Measurements from ENCODE around the gene GRIA1.

Gene GRIA1

DNA sequence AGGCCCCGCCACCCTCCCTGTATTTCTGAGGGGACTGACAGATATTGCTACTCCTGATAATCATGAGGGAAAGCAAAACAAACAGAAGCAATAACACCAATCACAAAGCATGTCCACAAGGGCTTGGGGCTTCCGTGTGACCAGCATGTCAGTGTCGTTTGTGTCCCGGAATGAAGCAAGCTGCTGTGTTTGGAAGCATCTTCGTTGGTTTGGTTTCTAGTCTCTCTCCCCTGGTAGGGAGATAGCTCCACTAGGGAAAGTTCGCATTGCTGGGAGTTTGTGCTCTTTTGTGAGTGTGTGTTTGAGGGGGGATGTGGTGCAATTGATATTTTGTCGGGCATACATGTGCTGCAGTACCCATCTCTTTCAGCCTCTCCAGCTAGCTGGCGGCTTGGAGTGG lies 1.4 kb downstream of the GRIA1 start:
- no peak for TF ChIP-seq SUZ12 (IDR thresholded peaks at IDR 0.05; ENCODE audit: extremely low read depth, insufficient read depth, insufficient read length)
- H3K9me3 ChIP-seq (ENCODE audit: insufficient read depth, low read length): no peaks in the 10 kb centered on the region
- H3K4me1 ChIP-seq (ENCODE audit: insufficient read depth, insufficient read length): peaks cover 2% of the 10 kb centered on the region
- H3K9ac ChIP-seq (ENCODE audit: insufficient read length, low read depth): no peak overlapping the region
- H3K36me3 ChIP-seq (ENCODE audit: insufficient read depth, insufficient read length, low read length): no peaks in the 10 kb centered on the region
- no peak for DNase-seq (ENCODE audit: low read depth, low spot score)
- H3K4me3 ChIP-seq (ENCODE audit: insufficient read length, low read depth): no peak overlapping the region
- H3K27me3 ChIP-seq (ENCODE audit: insufficient read depth, insufficient read length): peaks cover 17% of the 10 kb centered on the region

GRCh38 chr5:153496835-153497234 lies 6.4 kb downstream of the GRIA1 start:
- Histone ChIP-seq H3K36me3 (ENCODE audit: insufficient read depth, insufficient read length, low read length) (no peaks in the 10 kb centered on the region), H3K4me1 (ENCODE audit: insufficient read depth, insufficient read length) (no peaks in the 10 kb centered on the region), H3K9me3 (ENCODE audit: insufficient read depth, low read length) (no peaks in the 10 kb centered on the region), H3K4me3 (ENCODE audit: insufficient read length, low read depth) (no peak overlapping the region), H3K27me3 (ENCODE audit: insufficient read depth, insufficient read length) (peaks cover 4% of the 10 kb centered on the region), H3K9ac (ENCODE audit: insufficient read length, low read depth) (no peak overlapping the region)
- TF ChIP-seq SUZ12 (IDR thresholded peaks at IDR 0.05; ENCODE audit: extremely low read depth, insufficient read depth, insufficient read length) (no peak), YY1 (IDR thresholded peaks at IDR 0.05; ENCODE audit: insufficient read depth, insufficient read length) (no peak), ZNF274 (IDR thresholded peaks at IDR 0.05; ENCODE audit: low read depth, low read length) (no peak)
- no peak for DNase-seq (ENCODE audit: low read depth, low spot score)

- no peak for DNase-seq (ENCODE audit: low read depth, low spot score)
- H3K27me3 ChIP-seq (ENCODE audit: insufficient read depth, insufficient read length): no peaks in the 10 kb centered on the region
- no peak for TF ChIP-seq SUZ12 (IDR thresholded peaks at IDR 0.05; ENCODE audit: extremely low read depth, insufficient read depth, insufficient read length)
- no peak for TF ChIP-seq ZNF274 (IDR thresholded peaks at IDR 0.05; ENCODE audit: low read depth, low read length)
- no peak for TF ChIP-seq YY1 (IDR thresholded peaks at IDR 0.05; ENCODE audit: insufficient read depth, insufficient read length)
- H3K9me3 ChIP-seq (ENCODE audit: insufficient read depth, low read length): no peaks in the 10 kb centered on the region
- H3K4me3 ChIP-seq (ENCODE audit: insufficient read length, low read depth): no peak overlapping the region
- no peaks in the 10 kb centered on the region for H3K4me1 ChIP-seq (ENCODE audit: insufficient read depth, insufficient read length)
- no peaks in the 10 kb centered on the region for H3K36me3 ChIP-seq (ENCODE audit: insufficient read depth, insufficient read length, low read length)
- no peak overlapping the region for H3K9ac ChIP-seq (ENCODE audit: insufficient read length, low read depth)
Measured at GRCh38 chr5:153498516-153498915, 8.0 kb downstream of the GRIA1 start.

DNA sequence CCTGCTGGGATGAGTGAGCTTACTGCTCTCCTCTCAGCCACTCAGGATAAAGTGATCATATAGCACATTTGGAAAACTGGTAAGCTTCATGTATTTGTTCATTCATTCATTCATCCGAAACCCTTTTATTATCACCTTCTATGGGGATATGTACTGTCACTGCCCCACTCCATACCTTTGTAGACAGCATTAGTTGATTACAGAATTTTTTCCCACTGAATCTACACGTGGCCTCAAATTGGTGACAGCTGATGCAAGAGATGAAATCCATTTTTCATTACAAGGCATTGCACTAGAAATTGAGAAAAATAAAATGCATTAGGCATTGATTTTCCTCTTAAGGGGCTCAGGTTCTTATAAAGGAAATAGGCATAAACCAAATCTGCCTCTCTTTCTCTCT lies 9.7 kb downstream of the GRIA1 start:
- TF ChIP-seq SUZ12 (IDR thresholded peaks at IDR 0.05; ENCODE audit: extremely low read depth, insufficient read depth, insufficient read length) (no peak), ZNF274 (IDR thresholded peaks at IDR 0.05; ENCODE audit: low read depth, low read length) (no peak), YY1 (IDR thresholded peaks at IDR 0.05; ENCODE audit: insufficient read depth, insufficient read length) (no peak)
- H3K9me3 ChIP-seq (ENCODE audit: insufficient read depth, low read length): no peaks in the 10 kb centered on the region
- H3K36me3 ChIP-seq (ENCODE audit: insufficient read depth, insufficient read length, low read length): no peaks in the 10 kb centered on the region
- no peaks in the 10 kb centered on the region for H3K27me3 ChIP-seq (ENCODE audit: insufficient read depth, insufficient read length)
- H3K9ac ChIP-seq (ENCODE audit: insufficient read length, low read depth): no peak overlapping the region
- DNase-seq (ENCODE audit: low read depth, low spot score): no peak
- no peak overlapping the region for H3K4me3 ChIP-seq (ENCODE audit: insufficient read length, low read depth)
- H3K4me1 ChIP-seq (ENCODE audit: insufficient read depth, insufficient read length): no peaks in the 10 kb centered on the region

GRCh38 chr5:153504726-153505125 lies 14.3 kb downstream of the GRIA1 start:
- no peaks in the 10 kb centered on the region for H3K27me3 ChIP-seq (ENCODE audit: insufficient read depth, insufficient read length)

DNA sequence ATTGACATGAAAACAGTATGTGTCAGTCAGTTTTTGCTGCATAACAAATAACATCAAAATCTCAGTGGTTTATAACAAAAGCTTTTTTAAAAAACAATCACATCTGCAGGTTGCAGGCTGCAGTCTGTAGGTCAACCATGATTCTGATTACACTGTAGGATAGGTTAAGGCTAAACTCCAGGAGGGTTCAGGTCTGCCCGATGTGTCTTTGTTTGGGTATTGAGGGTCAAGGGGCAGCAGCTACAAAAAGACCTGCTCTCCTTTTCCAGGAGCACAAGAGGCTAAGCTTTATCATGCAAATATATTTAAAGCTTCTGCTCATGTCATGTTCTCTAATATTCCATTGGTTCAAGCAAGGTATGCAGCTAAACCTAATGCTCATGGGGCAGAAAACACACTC lies 18.2 kb downstream of the GRIA1 start:
- Histone ChIP-seq H3K4me3 (ENCODE audit: insufficient read length, low read depth) (no peak overlapping the region), H3K27me3 (ENCODE audit: insufficient read depth, insufficient read length) (no peaks in the 10 kb centered on the region), H3K9ac (ENCODE audit: insufficient read length, low read depth) (no peak overlapping the region), H3K9me3 (ENCODE audit: insufficient read depth, low read length) (peaks cover 6% of the 10 kb centered on the region; the same call in 1 of the 2 replicates), H3K36me3 (ENCODE audit: insufficient read depth, insufficient read length, low read length) (no peaks in the 10 kb centered on the region), H3K4me1 (ENCODE audit: insufficient read depth, insufficient read length) (no peaks in the 10 kb centered on the region)
- DNase-seq (ENCODE audit: low read depth, low spot score): no peak
- no peak for TF ChIP-seq YY1 (IDR thresholded peaks at IDR 0.05; ENCODE audit: insufficient read depth, insufficient read length)
- TF ChIP-seq SUZ12 (IDR thresholded peaks at IDR 0.05; ENCODE audit: extremely low read depth, insufficient read depth, insufficient read length): no peak
- no peak for TF ChIP-seq ZNF274 (IDR thresholded peaks at IDR 0.05; ENCODE audit: low read depth, low read length)

More at GRCh38 chr5:153504726-153505125, 14.3 kb downstream of the GRIA1 start:
- Histone ChIP-seq H3K9ac (ENCODE audit: insufficient read length, low read depth) (no peak overlapping the region), H3K4me1 (ENCODE audit: insufficient read depth, insufficient read length) (no peaks in the 10 kb centered on the region), H3K36me3 (ENCODE audit: insufficient read depth, insufficient read length, low read length) (no peaks in the 10 kb centered on the region), H3K4me3 (ENCODE audit: insufficient read length, low read depth) (no peak overlapping the region), H3K9me3 (ENCODE audit: insufficient read depth, low read length) (peaks cover 6% of the 10 kb centered on the region; the same call in 1 of the 2 replicates)
- DNase-seq (ENCODE audit: low read depth, low spot score): no peak
- TF ChIP-seq SUZ12 (IDR thresholded peaks at IDR 0.05; ENCODE audit: extremely low read depth, insufficient read depth, insufficient read length): no peak
- no peak for TF ChIP-seq YY1 (IDR thresholded peaks at IDR 0.05; ENCODE audit: insufficient read depth, insufficient read length)
- no peak for TF ChIP-seq ZNF274 (IDR thresholded peaks at IDR 0.05; ENCODE audit: low read depth, low read length)

DNA sequence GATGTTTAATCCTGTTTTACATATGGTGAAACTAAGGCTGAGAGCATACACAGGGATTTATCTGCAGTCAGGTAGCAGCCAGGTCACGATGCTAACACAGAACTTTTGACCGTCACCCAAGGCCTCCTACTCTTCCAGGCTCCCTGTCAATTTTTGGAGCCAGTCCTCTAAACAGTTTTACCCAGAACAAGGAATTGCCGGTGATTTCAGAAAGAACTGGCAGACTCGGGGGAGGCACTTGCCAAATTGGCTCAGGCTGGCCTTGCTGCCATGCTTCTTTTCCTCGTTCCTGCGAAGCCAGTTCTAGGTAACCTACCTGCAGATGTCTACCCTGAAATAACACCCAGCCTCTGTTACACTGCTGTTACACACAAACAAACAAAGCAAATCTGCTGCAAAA lies 21.2 kb downstream of the GRIA1 start:
- H3K4me1 ChIP-seq (ENCODE audit: insufficient read depth, insufficient read length): no peaks in the 10 kb centered on the region
- DNase-seq (ENCODE audit: low read depth, low spot score): no peak
- H3K27me3 ChIP-seq (ENCODE audit: insufficient read depth, insufficient read length): no peaks in the 10 kb centered on the region
- H3K4me3 ChIP-seq (ENCODE audit: insufficient read length, low read depth): no peak overlapping the region
- H3K9me3 ChIP-seq (ENCODE audit: insufficient read depth, low read length): peaks cover 6% of the 10 kb centered on the region; the same call in 1 of the 2 replicates
- H3K9ac ChIP-seq (ENCODE audit: insufficient read length, low read depth): no peak overlapping the region
- H3K36me3 ChIP-seq (ENCODE audit: insufficient read depth, insufficient read length, low read length): no peaks in the 10 kb centered on the region
- TF ChIP-seq ZNF274 (IDR thresholded peaks at IDR 0.05; ENCODE audit: low read depth, low read length) (no peak), SUZ12 (IDR thresholded peaks at IDR 0.05; ENCODE audit: extremely low read depth, insufficient read depth, insufficient read length) (no peak), YY1 (IDR thresholded peaks at IDR 0.05; ENCODE audit: insufficient read depth, insufficient read length) (no peak)

- H3K27me3 ChIP-seq (ENCODE audit: insufficient read depth, insufficient read length): no peaks in the 10 kb centered on the region
- H3K9ac ChIP-seq (ENCODE audit: insufficient read length, low read depth): no peak overlapping the region
- no peak overlapping the region for H3K4me3 ChIP-seq (ENCODE audit: insufficient read length, low read depth)
- no peak for DNase-seq (ENCODE audit: low read depth, low spot score)
- TF ChIP-seq YY1 (IDR thresholded peaks at IDR 0.05; ENCODE audit: insufficient read depth, insufficient read length) (no peak), ZNF274 (IDR thresholded peaks at IDR 0.05; ENCODE audit: low read depth, low read length) (no peak), SUZ12 (IDR thresholded peaks at IDR 0.05; ENCODE audit: extremely low read depth, insufficient read depth, insufficient read length) (no peak)
- peaks cover 6% of the 10 kb centered on the region; the same call in 1 of the 2 replicates for H3K9me3 ChIP-seq (ENCODE audit: insufficient read depth, low read length)
- H3K4me1 ChIP-seq (ENCODE audit: insufficient read depth, insufficient read length): no peaks in the 10 kb centered on the region
- H3K36me3 ChIP-seq (ENCODE audit: insufficient read depth, insufficient read length, low read length): no peaks in the 10 kb centered on the region
Measured at GRCh38 chr5:153513156-153513555, 22.7 kb downstream of the GRIA1 start.
